HepG2 (cell line): Measurements from ENCODE around the gene NFATC1. TPM values are rescaled to one million over a fixed set of nuclear protein-coding genes. Genes with fewer than 3 reads are reported as not detected.

Experiments used
- ATAC-seq: fragments of 200-7000 bp; cut with Tn5 transposase; 3 replicates; pipeline ENCODE4 v1.9.1; 2020; ENCODE audit warnings: mild to moderate bottlenecking, moderate library complexity
- BruUV-seq: library from RNA; stranded (reverse); fragments of 400-500 nt; replicated peaks from 2 replicates; lab custom pipeline; 2021; lab: Mats Ljungman, UMichigan
- CTCF ChIA-PET: fragments of 300-600 bp; formaldehyde crosslinking; extraction: SDS; loops from one replicate; lab custom pipeline; 2021; ENCODE audit warnings: low total read pairs, inconsistent platforms, low intra/inter-chr PET ratio; lab: Yijun Ruan, JAX
- POLR2A ChIA-PET: fragments of 350-600 bp; sonication (Branson Sonifier 250); formaldehyde crosslinking; loops from one replicate; lab custom pipeline; 2020; ENCODE audit warnings: antibody characterized with exemption, inconsistent platforms; lab: Yijun Ruan, JAX
- DNase-seq: peaks from one replicate; pipeline ENCODE4 v3.0.0-alpha.2; 2015; ENCODE audit warnings: low spot score
- FAIRE-seq: peaks from 3 replicates; lab custom pipeline; 2011; peaks lifted over from hg19 to GRCh38; lab: Jason Lieb, UNC
- H2AFZ ChIP-seq: one replicate; pipeline ENCODE4 v1.6.1; 2011; ENCODE audit warnings: low read length, inconsistent platforms
- H3K27ac ChIP-seq: fragments of 300-600 bp; 3 replicates; pipeline ENCODE4 v1.8.0; 2011; ENCODE audit warnings: mixed run types, mild to moderate bottlenecking, mixed read lengths, low read length, inconsistent platforms; ENCODE audit not compliant: insufficient read depth; ENCODE audit errors: extremely low read length
- H3K27me3 ChIP-seq, 2 experiments: fragments of 200-600 bp in 1 of 2; 2 replicates in 1 of 2; 3 replicates in 1 of 2; pipeline versions ENCODE4 v1.6.0 to v1.8.0; 2011; ENCODE audit warnings: low read length in 2 of 2, mild to moderate bottlenecking in 2 of 2, moderate library complexity in 2 of 2, inconsistent platforms in 1 of 2; ENCODE audit not compliant: insufficient read depth in 2 of 2, control insufficient read depth in 1 of 2
- H3K36me3 ChIP-seq, 2 experiments: fragments of 200-600 bp in 1 of 2; replicated peaks in 1 of 2; 2 replicates in 1 of 2; 3 replicates in 1 of 2; pipeline versions ENCODE4 v1.5.1 to v1.8.0; 2011; ENCODE audit warnings: low read length in 2 of 2, inconsistent platforms in 1 of 2; ENCODE audit not compliant: insufficient read depth in 2 of 2, control insufficient read depth in 1 of 2
- H3K4me1 ChIP-seq: 2 replicates; pipeline ENCODE4 v1.5.1; 2012; ENCODE audit warnings: low read length, inconsistent platforms; ENCODE audit not compliant: insufficient read depth
- H3K4me2 ChIP-seq: 2 replicates; pipeline ENCODE4 v1.6.0; 2011; ENCODE audit warnings: low read depth, low read length, inconsistent platforms
- H3K4me3 ChIP-seq, 3 experiments: fragments of 200-600 bp in 1 of 3; sonication (generic), shearing (Covaris generic) in 1 of 3; replicated peaks in 1 of 3; 2 replicates each; pipeline ENCODE4 v1.5.1; 2011 to 2016; ENCODE audit warnings: low read length in 3 of 3, inconsistent platforms in 2 of 3, low read depth in 2 of 3, mild to moderate bottlenecking in 2 of 3, control low read depth in 1 of 3, mixed read lengths in 1 of 3; ENCODE audit not compliant: insufficient read depth in 1 of 3
- H3K79me2 ChIP-seq: one replicate; pipeline ENCODE4 v1.6.1; 2011; ENCODE audit warnings: low read length, inconsistent platforms; ENCODE audit not compliant: insufficient read depth
- H3K9ac ChIP-seq: 2 replicates; pipeline ENCODE4 v1.6.0; 2011; ENCODE audit warnings: mild to moderate bottlenecking, low read depth, low read length, inconsistent platforms; ENCODE audit not compliant: insufficient read depth
- H3K9me3 ChIP-seq: 2 replicates; pipeline ENCODE4 v1.5.1; 2012; ENCODE audit warnings: mild to moderate bottlenecking, low read length
- H4K20me1 ChIP-seq: 2 replicates; pipeline ENCODE4 v1.6.0; 2011; ENCODE audit warnings: inconsistent platforms, mild to moderate bottlenecking, low read length, moderate library complexity; ENCODE audit not compliant: insufficient read depth
- PHF21A ChIP-seq: sonication (generic); formaldehyde crosslinking; IDR thresholded peaks from 2 replicates; pipeline ENCODE4 v1.5.0; 2020; ENCODE audit warnings: mild to moderate bottlenecking, missing genetic modification reagents
- TRIM22 ChIP-seq: fragments of 450-650 bp; IDR thresholded peaks from 2 replicates; pipeline ENCODE4 v1.6.1; 2017
- ZNF546 ChIP-seq: sonication (generic); formaldehyde crosslinking; conservative IDR thresholded peaks from 2 replicates; pipeline ENCODE4 v1.8.1; 2023; ENCODE audit warnings: mild to moderate bottlenecking, missing genetic modification reagents
- ZNF784 ChIP-seq: sonication (generic); formaldehyde crosslinking; IDR thresholded peaks from 2 replicates; pipeline ENCODE4 v1.5.1; 2020; ENCODE audit warnings: missing genetic modification reagents, mild to moderate bottlenecking, borderline replicate concordance
- WGBS: methylation state at CpG from one replicate; pipeline ENCODE4 v1.1.6; 2017; ENCODE audit warnings: low lambda C conversion rate; 5-methylcytosine and 5-hydroxymethylcytosine counted together
- in situ Hi-C: cut with HindIII; loops from 2 replicates; pipeline ENCODE4 v1.10.0; 2017; ENCODE audit warnings: low pct_unique_long_range_greater_than_20kb; ENCODE audit not compliant: extremely low pct_ligation_motif_present
- intact Hi-C: fragments of 100-400 bp; cut with micrococcal nuclease; formaldehyde crosslinking; loops from one replicate; pipeline ENCODE4 v1.10.0; 2022; ENCODE audit not compliant: unreplicated experiment
- polyA plus RNA-seq, 8 experiments: library from polyadenylated mRNA; depleted of rRNA in 3 of 8; stranded (reverse) in 7 of 8; unstranded in 1 of 8; fragments of >200 nt; fragmentation: Illumina TruSeq in 4 of 8; extraction: Trizol in 4 of 8; gene quantifications; 2 replicates each; pipeline versions ENCODE4 v1.2.1 to v1.2.3, GENCODE V29; 2011 to 2016; ENCODE audit warnings: low read depth in 4 of 8, missing spikeins in 1 of 8, mixed read lengths in 1 of 8; ENCODE audit not compliant: insufficient read depth in 1 of 8
- total RNA-seq, 5 experiments: library from RNA; depleted of rRNA; stranded (reverse); fragments of >200 nt; fragmentation: Illumina TruSeq; extraction: Trizol; gene quantifications; 2 replicates each; pipeline ENCODE4 v1.2.3, GENCODE V29; 2016; ENCODE audit warnings: low read depth in 1 of 5

NFATC1 gene
- total and polyA plus RNA-seq, 2 of the 13 experiments (the other 11 are each of a cell fraction or from before 2014, with no cell fraction given): not detected

GRCh38 chr18:79576686-79577351 lies 181.1 kb downstream of the NFATC1 start (continued):
- TF ChIP-seq TRIM22: no peak

- CTCF ChIA-PET: no interaction called here
- no peak for TF ChIP-seq ZNF784 (CRISPR knock-in tag)
- no peak for TF ChIP-seq ZNF546 (CRISPR knock-in tag)
- no peak for TF ChIP-seq PHF21A (CRISPR knock-in tag)
- ATAC-seq (no peak), DNase-seq (no peak), FAIRE-seq (no peak)
- Histone ChIP-seq H3K36me3 (no peaks in the 10 kb centered on the region), H4K20me1 (no peaks in the 10 kb centered on the region), H3K4me1 (peaks cover 10% of the 10 kb centered on the region), H3K27ac (no peak overlapping the region), H3K9me3 (peaks cover 14% of the 10 kb centered on the region), H3K79me2 (no peaks in the 10 kb centered on the region), H3K4me3 (no peak overlapping the region), H3K9ac (no peak overlapping the region), H3K4me2 (no peak overlapping the region), H2AFZ (no peak overlapping the region), H3K27me3 (peaks cover 2 to 15% of the 10 kb centered on the region in 2 experiments; a peak in 4 of 5 replicates)
- intact Hi-C loops (no loop called here), in situ Hi-C loops (no loop called here)
- WGBS: 35% methylated on average over 20 of the region's 37 CpGs
- POLR2A ChIA-PET: no interaction called here
- BruUV-seq: no TSS peak
These were observed 182.0 kb downstream of the NFATC1 start for GRCh38 chr18:79577451-79578395.
